Upper lobe of right lung (tissue), 1 donor: ENCODE measurements around the gene E2F4. TPM values are rescaled to one million over a fixed set of nuclear protein-coding genes. Genes with fewer than 3 reads are reported as not detected.

Experiments used
- ATAC-seq: fragments of 200-7000 bp; cut with Tn5 transposase; one replicate; pipeline ENCODE4 v1.9.1; 2020; ENCODE audit warnings: mild to moderate bottlenecking, moderate library complexity
- DNase-seq: peaks from one replicate; pipeline ENCODE4 v3.0.0-alpha.2; 2020
- H3K27ac ChIP-seq: fragments of 200-600 bp; one replicate; pipeline ENCODE4 v1.8.0; 2022
- H3K27me3 ChIP-seq: fragments of 200-600 bp; one replicate; pipeline ENCODE4 v1.8.0; 2022; ENCODE audit warnings: mild to moderate bottlenecking
- H3K36me3 ChIP-seq: fragments of 200-600 bp; one replicate; pipeline ENCODE4 v1.8.0; 2022
- H3K4me1 ChIP-seq: fragments of 200-600 bp; one replicate; pipeline ENCODE4 v1.8.0; 2022
- H3K4me3 ChIP-seq: fragments of 200-600 bp; one replicate; pipeline ENCODE4 v1.8.0; 2022; ENCODE audit warnings: mild to moderate bottlenecking
- H3K9me3 ChIP-seq: fragments of 200-600 bp; one replicate; pipeline ENCODE4 v1.8.0; 2022
- intact Hi-C: fragments of 100-400 bp; cut with DNase I; formaldehyde crosslinking; loops from one replicate; pipeline ENCODE4 v1.11.0; 2022
- total RNA-seq: library from RNA; stranded (reverse); fragmentation: NEBNext Ultra II Directional; extraction: Animal tissue kit (Norgen Biotek cat#: 25700); gene quantifications from one replicate; pipeline ENCODE4 v1.2.1, GENCODE V29; 2021
- TF ChIP-seq, protein P1 (sequence below): fragments of 200-600 bp; IDR thresholded peaks from one replicate; pipeline ENCODE4 v1.8.0; 2022; ENCODE audit warnings: antibody characterized with exemption
- donor health status: DM: no; HTN: yes; CAD: no; lungs with severe emphysema.

Gene E2F4
- total RNA-seq, 1 donor from 2014 or later, result 68.2 TPM

DNA sequence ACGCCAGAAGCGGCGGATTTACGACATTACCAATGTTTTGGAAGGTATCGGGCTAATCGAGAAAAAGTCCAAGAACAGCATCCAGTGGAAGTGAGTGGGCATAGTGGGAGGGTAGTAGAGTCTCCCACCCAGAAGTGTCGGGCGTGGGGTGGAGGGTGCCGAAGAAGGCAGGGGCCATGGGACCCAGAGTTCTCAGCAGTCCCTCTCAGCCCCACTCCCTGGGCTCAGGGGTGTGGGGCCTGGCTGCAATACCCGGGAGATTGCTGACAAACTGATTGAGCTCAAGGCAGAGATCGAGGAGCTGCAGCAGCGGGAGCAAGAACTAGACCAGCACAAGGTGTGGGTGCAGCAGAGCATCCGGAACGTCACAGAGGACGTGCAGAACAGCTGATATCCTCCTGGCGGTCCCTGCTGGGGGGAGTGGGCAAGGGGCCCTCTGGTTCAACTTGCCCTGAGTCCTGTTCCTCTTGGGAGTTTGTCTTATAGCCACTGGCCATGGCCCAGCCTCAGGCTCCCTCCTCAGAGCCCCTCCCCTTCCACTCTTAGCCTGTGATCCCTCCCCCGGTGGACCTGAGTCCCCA is 916 bp downstream of the E2F4 start:
- intact Hi-C loops, result no loop called here
- Histone ChIP-seq H3K36me3 (peaks cover 48% of the 10 kb centered on the region), H3K4me3 (peak overlapping the region; percentile 99), H3K9me3 (no peaks in the 10 kb centered on the region), H3K27ac (peak overlapping the region; percentile 82), H3K27me3 (no peaks in the 10 kb centered on the region), H3K4me1 (peaks cover 28% of the 10 kb centered on the region)
- DNase-seq (no peak), ATAC-seq (no peak)
- TF ChIP-seq, protein P1, sequence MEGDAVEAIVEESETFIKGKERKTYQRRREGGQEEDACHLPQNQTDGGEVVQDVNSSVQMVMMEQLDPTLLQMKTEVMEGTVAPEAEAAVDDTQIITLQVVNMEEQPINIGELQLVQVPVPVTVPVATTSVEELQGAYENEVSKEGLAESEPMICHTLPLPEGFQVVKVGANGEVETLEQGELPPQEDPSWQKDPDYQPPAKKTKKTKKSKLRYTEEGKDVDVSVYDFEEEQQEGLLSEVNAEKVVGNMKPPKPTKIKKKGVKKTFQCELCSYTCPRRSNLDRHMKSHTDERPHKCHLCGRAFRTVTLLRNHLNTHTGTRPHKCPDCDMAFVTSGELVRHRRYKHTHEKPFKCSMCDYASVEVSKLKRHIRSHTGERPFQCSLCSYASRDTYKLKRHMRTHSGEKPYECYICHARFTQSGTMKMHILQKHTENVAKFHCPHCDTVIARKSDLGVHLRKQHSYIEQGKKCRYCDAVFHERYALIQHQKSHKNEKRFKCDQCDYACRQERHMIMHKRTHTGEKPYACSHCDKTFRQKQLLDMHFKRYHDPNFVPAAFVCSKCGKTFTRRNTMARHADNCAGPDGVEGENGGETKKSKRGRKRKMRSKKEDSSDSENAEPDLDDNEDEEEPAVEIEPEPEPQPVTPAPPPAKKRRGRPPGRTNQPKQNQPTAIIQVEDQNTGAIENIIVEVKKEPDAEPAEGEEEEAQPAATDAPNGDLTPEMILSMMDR, result no peak

DNA sequence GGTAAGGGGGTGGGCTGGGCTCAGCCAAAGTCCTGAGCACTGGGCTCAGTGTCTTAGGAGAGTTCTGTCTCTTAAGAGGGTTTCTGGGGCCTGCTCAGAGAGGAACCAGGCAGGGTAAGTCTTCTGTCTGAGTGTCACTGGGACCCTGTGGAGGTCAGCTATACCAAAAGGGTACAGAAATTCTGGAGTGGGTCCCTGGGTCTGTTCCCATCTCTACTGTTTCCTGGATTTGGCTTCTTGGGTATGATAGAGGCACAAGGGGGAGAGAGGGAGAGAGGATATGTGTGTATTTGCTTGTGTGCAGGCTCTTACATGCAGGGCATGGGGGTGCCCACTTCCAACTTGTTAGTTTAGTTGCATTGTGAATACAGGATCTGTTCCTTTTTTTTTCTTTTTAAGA is 1.6 kb downstream of the E2F4 start:
- H3K27me3 ChIP-seq, result no peaks in the 10 kb centered on the region
- H3K4me3 ChIP-seq, result peak overlapping the region; percentile 99
- intact Hi-C loops, result no loop called here
- H3K4me1 ChIP-seq, result peaks cover 35% of the 10 kb centered on the region
- peaks cover 54% of the 10 kb centered on the region for H3K36me3 ChIP-seq
- DNase-seq (no peak), ATAC-seq (no peak)
- TF ChIP-seq, protein P1, result no peak
- no peaks in the 10 kb centered on the region for H3K9me3 ChIP-seq
- H3K27ac ChIP-seq, result no peak overlapping the region

- no peak overlapping the region for H3K27ac ChIP-seq
- ATAC-seq (no peak), DNase-seq (no peak)
- TF ChIP-seq, protein P1, result no peak
- no peaks in the 10 kb centered on the region for H3K9me3 ChIP-seq
- peaks cover 58% of the 10 kb centered on the region for H3K36me3 ChIP-seq
- peaks cover 36% of the 10 kb centered on the region for H3K4me1 ChIP-seq
- H3K4me3 ChIP-seq, result no peak overlapping the region
- no peaks in the 10 kb centered on the region for H3K27me3 ChIP-seq
- intact Hi-C loops, result no loop called here
These were observed 2.3 kb downstream of the E2F4 start for GRCh38 chr16:67194260-67194659.

DNA sequence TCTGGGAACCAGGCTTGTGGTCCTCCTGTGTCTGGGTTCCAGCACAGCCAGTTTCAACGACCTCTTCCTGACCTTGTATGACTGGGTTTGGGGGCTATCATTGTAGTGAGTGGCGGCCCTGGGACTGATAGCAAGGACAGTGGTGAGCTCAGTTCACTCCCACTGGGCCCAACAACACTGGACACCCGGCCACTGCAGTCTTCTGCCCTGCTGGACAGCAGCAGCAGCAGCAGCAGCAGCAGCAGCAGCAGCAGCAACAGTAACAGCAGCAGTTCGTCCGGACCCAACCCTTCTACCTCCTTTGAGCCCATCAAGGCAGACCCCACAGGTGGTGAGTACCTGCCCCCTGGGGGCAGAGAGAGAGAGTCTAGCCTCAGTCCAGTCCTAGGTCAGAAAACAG is 3.7 kb downstream of the E2F4 start:
- Histone ChIP-seq H3K27me3 (no peaks in the 10 kb centered on the region), H3K36me3 (peaks cover 58% of the 10 kb centered on the region), H3K4me1 (peaks cover 36% of the 10 kb centered on the region), H3K27ac (no peak overlapping the region), H3K9me3 (no peaks in the 10 kb centered on the region), H3K4me3 (no peak overlapping the region)
- ATAC-seq (no peak), DNase-seq (no peak)
- intact Hi-C loops, result no loop called here
- TF ChIP-seq, protein P1, result no peak

DNA sequence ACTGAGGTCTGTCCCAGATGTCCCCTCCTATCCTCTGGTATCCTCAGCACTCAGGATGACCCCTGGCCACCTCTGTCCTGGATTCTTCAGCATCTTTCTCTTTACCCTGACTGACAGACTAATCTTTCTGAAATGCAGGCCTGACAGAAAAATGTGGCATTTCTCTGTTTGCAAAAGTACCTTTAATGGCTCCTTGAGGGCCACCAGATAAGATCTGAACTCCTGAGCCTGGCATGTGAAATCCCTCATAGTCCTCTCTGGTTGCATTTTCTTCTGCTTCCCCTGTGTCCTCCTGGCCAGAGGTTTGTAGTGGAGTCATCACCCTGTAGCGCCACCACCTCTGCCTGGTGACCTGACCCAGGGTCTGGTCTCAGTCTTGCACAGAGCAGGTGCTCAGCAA is 4.9 kb downstream of the E2F4 start:
- Histone ChIP-seq H3K27ac (no peak overlapping the region), H3K27me3 (no peaks in the 10 kb centered on the region), H3K36me3 (peaks cover 66% of the 10 kb centered on the region), H3K4me3 (no peak overlapping the region), H3K9me3 (no peaks in the 10 kb centered on the region), H3K4me1 (peaks cover 28% of the 10 kb centered on the region)
- intact Hi-C loops, result no loop called here
- ATAC-seq (no peak), DNase-seq (no peak)
- TF ChIP-seq, protein P1, result no peak

GRCh38 chr16:67197704-67198103 is 5.7 kb downstream of the E2F4 start:
- peaks cover 25% of the 10 kb centered on the region for H3K4me1 ChIP-seq

More at GRCh38 chr16:67197704-67198103, 5.7 kb downstream of the E2F4 start:
- TF ChIP-seq, protein P1, result no peak
- Histone ChIP-seq H3K36me3 (peaks cover 74% of the 10 kb centered on the region), H3K9me3 (no peaks in the 10 kb centered on the region), H3K27ac (no peak overlapping the region), H3K4me3 (no peak overlapping the region), H3K27me3 (no peaks in the 10 kb centered on the region)
- ATAC-seq (no peak), DNase-seq (no peak)
- intact Hi-C loops, result no loop called here
